OCI-LY7 (cell line): ENCODE results near the gene FOXO3.
A peak's percentile ranks its signal among the peaks of the same experiment; 100 is the strongest.

Source experiments
- EZH2phosphoT487 ChIP-seq: fragments of 200-600 bp; sonication (generic); IDR thresholded peaks from 2 replicates; pipeline ENCODE4 v1.6.1; 2018; ENCODE audit warnings: low read depth, borderline replicate concordance, mild to moderate bottlenecking, mixed run types, antibody characterized with exemption, low read length, moderate library complexity, mixed read lengths
- TF ChIP-seq, protein P1 (sequence below): fragments of 200-600 bp; sonication (generic); conservative IDR thresholded peaks from 2 replicates; pipeline ENCODE4 v1.5.1; 2014; ENCODE audit warnings: mild to moderate bottlenecking, antibody characterized with exemption, low read length, moderate library complexity, mixed read lengths

DNA sequence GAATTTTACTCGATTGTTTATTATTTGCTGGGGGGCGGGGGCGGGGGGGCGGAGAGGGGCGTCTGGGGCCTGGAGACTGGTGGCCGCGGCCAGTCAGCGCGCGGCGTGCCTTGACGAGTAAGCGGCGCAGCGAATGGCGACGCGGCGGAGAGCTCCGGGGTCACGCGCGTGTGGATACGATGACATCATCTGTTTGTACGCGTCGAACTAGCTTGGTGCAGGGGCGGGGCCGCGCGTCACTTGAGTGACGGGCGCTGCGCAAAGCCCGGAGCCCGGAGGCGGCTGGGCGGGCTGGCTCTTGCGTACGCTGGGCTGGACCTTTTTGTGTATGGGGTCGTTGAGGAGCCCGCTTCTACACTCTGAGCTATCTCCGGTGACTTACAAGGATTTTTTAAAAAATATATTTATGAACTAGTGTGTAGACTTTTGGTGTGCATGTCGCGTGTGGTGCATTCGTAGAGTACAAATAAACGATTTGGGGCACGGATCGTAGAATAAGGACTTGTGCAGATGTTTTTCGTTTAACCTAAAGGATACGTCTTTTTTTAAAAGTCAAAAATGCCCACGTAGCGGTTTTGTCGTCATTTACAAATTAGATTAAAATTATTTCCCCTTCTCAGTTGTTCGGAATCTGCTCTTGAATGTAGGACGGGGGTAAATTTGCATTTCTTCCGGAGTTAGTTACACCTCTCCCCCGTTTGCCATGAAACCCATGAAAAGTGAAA, 2.2 kb upstream of the FOXO3 start:
- TF ChIP-seq, protein P1, sequence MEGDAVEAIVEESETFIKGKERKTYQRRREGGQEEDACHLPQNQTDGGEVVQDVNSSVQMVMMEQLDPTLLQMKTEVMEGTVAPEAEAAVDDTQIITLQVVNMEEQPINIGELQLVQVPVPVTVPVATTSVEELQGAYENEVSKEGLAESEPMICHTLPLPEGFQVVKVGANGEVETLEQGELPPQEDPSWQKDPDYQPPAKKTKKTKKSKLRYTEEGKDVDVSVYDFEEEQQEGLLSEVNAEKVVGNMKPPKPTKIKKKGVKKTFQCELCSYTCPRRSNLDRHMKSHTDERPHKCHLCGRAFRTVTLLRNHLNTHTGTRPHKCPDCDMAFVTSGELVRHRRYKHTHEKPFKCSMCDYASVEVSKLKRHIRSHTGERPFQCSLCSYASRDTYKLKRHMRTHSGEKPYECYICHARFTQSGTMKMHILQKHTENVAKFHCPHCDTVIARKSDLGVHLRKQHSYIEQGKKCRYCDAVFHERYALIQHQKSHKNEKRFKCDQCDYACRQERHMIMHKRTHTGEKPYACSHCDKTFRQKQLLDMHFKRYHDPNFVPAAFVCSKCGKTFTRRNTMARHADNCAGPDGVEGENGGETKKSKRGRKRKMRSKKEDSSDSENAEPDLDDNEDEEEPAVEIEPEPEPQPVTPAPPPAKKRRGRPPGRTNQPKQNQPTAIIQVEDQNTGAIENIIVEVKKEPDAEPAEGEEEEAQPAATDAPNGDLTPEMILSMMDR: 0 out of 2 replicates have a peak, but pooled peaks have one; percentile 3
- no peak for TF ChIP-seq EZH2phosphoT487
